Kidney epithelial cell (primary cell): Measurements from ENCODE around the gene DPYSL5. TPM values are rescaled to one million over a fixed set of nuclear protein-coding genes. Genes with fewer than 3 reads are reported as not detected.

Experiments
- DNase-seq: peaks from one replicate; pipeline ENCODE4 v3.0.0-alpha.2; 2010; ENCODE audit warnings: low read depth
- H3K27me3 ChIP-seq: 2 replicates; pipeline ENCODE4 v1.6.0; 2011; ENCODE audit warnings: low read length; ENCODE audit not compliant: control insufficient read depth, insufficient read depth
- H3K36me3 ChIP-seq: 2 replicates; pipeline ENCODE4 v1.5.1; 2011; ENCODE audit warnings: low read length; ENCODE audit not compliant: control insufficient read depth, insufficient read depth
- H3K4me3 ChIP-seq: 2 replicates; pipeline ENCODE4 v1.5.1; 2011; ENCODE audit warnings: low read depth, mild to moderate bottlenecking, control low read depth, low read length
- CTCF ChIP-seq: IDR thresholded peaks from 2 replicates; pipeline ENCODE4 v1.5.1; 2011; ENCODE audit warnings: mild to moderate bottlenecking, moderate library complexity, low read length, control low read depth, inconsistent platforms; ENCODE audit not compliant: insufficient read depth, poor library complexity, severe bottlenecking
- total RNA-seq: library from RNA; depleted of rRNA; stranded (reverse); fragments of >200 nt; gene quantifications from 2 replicates; pipeline ENCODE4 v1.2.3, GENCODE V29; 2015

DPYSL5 gene
- total RNA-seq, 1 donor from 2014 or later, result 1.3 TPM

DNA sequence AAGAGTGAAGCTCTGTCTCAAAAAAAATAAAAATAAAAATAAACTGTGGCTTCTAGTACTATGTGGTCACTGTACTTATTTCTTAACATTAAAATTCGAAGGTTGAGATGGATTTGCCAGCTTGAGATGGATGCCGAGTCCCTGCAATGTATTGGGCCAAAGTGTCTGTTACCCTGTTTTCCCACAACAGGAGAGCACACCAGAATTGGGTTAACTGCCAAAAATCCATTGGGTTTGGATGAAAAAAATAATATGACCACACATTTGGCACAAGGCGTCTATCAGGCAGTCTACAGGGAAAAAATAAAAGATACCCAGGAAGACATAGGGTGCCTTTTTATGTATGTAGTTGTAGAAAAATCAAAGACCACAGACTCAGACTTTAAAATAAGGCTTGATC lies 103.3 kb downstream of the DPYSL5 start:
- peaks cover 24% of the 10 kb centered on the region for H3K27me3 ChIP-seq
- TF ChIP-seq CTCF, result no peak
- H3K4me3 ChIP-seq, result no peak overlapping the region
- no peaks in the 10 kb centered on the region for H3K36me3 ChIP-seq
- no peak for DNase-seq

DNA sequence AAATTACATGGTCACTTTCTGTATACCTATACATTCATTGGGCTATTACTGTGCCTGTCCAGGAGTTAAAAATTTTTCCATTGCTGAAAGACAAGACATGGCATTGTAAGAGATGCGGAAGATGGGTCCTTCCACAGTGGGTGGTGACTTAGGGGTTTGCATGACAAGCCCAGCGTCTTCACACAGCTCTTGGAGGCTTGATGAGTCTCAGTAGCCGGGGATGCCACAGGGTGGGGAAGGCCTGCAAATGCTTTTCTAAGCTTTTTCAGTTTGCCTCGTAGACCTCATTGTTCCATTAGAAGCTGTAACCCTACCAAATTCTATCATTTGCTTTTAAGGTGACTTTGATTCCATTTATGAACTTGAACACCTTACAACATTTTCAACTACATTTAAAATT lies 104.4 kb downstream of the DPYSL5 start:
- DNase-seq, result no peak
- Histone ChIP-seq H3K27me3 (peaks cover 20% of the 10 kb centered on the region), H3K4me3 (no peak overlapping the region), H3K36me3 (no peaks in the 10 kb centered on the region)
- no peak for TF ChIP-seq CTCF

GRCh38 chr2:26954135-26954534 lies 106.2 kb downstream of the DPYSL5 start:
- Histone ChIP-seq H3K4me3 (no peak overlapping the region), H3K27me3 (peaks cover 21% of the 10 kb centered on the region), H3K36me3 (no peaks in the 10 kb centered on the region)
- DNase-seq, result no peak
- no peak for TF ChIP-seq CTCF

- DNase-seq, result no peak
- no peaks in the 10 kb centered on the region for H3K36me3 ChIP-seq
- no peak for TF ChIP-seq CTCF
- H3K27me3 ChIP-seq, result peaks cover 27% of the 10 kb centered on the region
- no peak overlapping the region for H3K4me3 ChIP-seq
These were observed 109.1 kb downstream of the DPYSL5 start for GRCh38 chr2:26957041-26957440.

DNA sequence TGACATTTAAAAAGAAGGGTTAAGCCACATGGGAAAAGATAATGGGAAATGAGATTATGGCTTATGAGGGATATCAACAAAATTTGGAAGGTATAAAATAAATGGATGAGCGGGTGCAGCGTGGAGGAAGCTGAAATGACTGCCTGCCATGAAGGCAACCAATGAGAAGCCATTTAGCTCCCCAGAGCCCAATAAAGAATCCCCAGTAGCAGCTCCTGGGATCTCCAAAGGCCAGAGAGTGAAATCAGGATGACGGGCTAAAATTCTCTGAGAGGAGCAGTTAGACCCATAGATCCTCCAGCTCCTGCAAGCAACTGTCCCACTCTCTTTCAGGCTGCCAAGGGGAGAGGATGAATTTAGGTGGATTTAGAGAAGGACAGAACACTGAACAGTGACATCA lies 109.6 kb downstream of the DPYSL5 start:
- Histone ChIP-seq H3K27me3 (peaks cover 26% of the 10 kb centered on the region), H3K36me3 (no peaks in the 10 kb centered on the region), H3K4me3 (no peak overlapping the region)
- DNase-seq, result no peak
- no peak for TF ChIP-seq CTCF

DNA sequence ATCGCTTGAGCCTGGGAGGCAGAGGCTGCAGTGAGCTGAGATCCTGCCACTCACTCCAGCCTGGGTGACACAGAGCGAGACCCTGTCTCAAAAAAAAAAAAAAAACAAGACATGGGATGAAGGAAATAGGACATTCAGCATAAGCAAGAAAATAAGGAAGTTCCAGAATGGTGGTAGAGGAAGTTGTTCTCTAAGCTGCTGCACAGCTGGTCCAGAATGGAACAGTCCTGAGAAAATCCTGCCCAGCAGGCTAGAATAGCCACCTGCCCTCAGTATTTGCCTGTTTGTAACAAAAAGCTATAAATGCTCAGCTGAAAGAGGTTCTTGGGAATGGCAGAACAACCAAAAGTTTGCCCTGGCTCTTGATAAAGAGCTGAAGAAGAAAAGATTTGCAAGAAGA lies 111.4 kb downstream of the DPYSL5 start:
- no peak overlapping the region for H3K4me3 ChIP-seq
- H3K36me3 ChIP-seq, result no peaks in the 10 kb centered on the region
- no peak for DNase-seq
- TF ChIP-seq CTCF, result no peak
- peaks cover 24% of the 10 kb centered on the region for H3K27me3 ChIP-seq
